Activated T-helper 2 cell treated with anti-CD3 and anti-CD28 coated beads, Interferon-gamma antibody, Interleukin-2, Interleukin-4, amounts not matched to agents 10 μg/mL and 5 μg/mL and 100 μg/mL, durations not matched to agents 14 hours and 24 hours and 36 hours (primary cell): Measurements from ENCODE around the gene AK5. TPM values are rescaled to one million over a fixed set of nuclear protein-coding genes. Genes with fewer than 3 reads are reported as not detected.
"Not testable (repeated sequence)": the region's sequence is repeated elsewhere in the genome, so short reads cannot be mapped to it uniquely, and the experiment has no call there.

Source experiments
- DNase-seq: peaks from one replicate; pipeline ENCODE4 v3.0.0; 2021; ENCODE audit warnings: low spot score
- H3K27ac Mint-ChIP-seq: one replicate; pipeline ENCODE4 v1.8.0; 2021; ENCODE audit warnings: mixed read lengths
- H3K27me3 Mint-ChIP-seq: one replicate; pipeline ENCODE4 v1.8.0; 2021; ENCODE audit warnings: low read depth, mixed read lengths
- H3K36me3 Mint-ChIP-seq: one replicate; pipeline ENCODE4 v1.8.0; 2021; ENCODE audit warnings: low read depth, mixed read lengths
- H3K4me1 Mint-ChIP-seq: one replicate; pipeline ENCODE4 v1.8.0; 2021; ENCODE audit warnings: low read depth, mixed read lengths
- H3K4me3 Mint-ChIP-seq: one replicate; pipeline ENCODE4 v1.8.0; 2021; ENCODE audit warnings: low read depth, mild to moderate bottlenecking, moderate library complexity, mixed read lengths
- H3K9me3 Mint-ChIP-seq: one replicate; pipeline ENCODE4 v1.8.0; 2021; ENCODE audit warnings: mixed read lengths
- intact Hi-C: fragments of 100-400 bp; cut with micrococcal nuclease; formaldehyde crosslinking; loops from one replicate; pipeline ENCODE4 v1.15.1; 2023
- total RNA-seq: library from RNA; stranded (reverse); gene quantifications from 2 replicates; pipeline ENCODE4 v1.2.3, GENCODE V29; 2022

Gene AK5
- total RNA-seq, 1 donor from 2014 or later = not detected

DNA sequence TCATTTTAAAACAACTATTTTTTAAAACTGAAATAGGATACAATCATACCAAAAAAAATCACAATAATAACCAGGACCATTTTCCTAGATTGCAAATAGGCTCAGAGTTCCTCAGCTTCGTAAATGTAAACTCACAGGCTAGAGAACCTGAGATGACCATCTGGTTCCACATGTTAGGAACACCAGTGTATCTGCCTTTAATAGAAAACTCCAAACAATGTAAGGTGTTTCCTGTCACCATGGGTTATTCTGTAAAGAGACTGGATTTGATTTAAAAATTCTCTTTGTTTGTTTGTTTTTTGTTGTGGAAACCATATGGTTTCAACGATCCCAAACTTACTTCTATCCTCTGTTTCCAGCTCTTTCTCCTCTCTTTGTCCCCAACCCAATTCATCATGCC lies 203.1 kb downstream of the AK5 start:
- no peak for DNase-seq
- Mint-ChIP-seq H3K4me1 (no peaks in the 10 kb centered on the region), H3K27ac (no peak overlapping the region), H3K27me3 (no peaks in the 10 kb centered on the region), H3K9me3 (no peaks in the 10 kb centered on the region), H3K36me3 (no peaks in the 10 kb centered on the region), H3K4me3 (no peak overlapping the region)
- intact Hi-C loops = no loop called here

DNA sequence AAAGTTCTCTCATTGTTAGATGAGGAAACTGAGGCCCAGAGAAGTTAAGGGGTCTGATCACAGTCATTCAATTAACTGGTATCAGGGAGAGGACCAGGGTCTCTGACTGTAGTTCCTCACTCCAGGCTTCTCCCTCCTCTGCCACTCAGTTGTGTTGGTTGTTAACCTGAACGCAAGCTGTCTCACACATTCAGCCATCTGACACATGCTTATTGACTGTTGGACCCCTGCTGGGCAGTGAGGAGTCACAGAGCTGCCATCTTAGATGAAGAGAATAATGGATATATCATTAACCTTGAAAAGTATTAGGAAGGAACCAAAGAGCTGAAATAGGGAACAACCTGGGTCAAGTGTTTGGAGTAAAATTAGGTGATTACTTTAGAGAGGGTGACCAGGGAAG lies 205.8 kb downstream of the AK5 start:
- H3K4me3 Mint-ChIP-seq = no peak overlapping the region
- no peaks in the 10 kb centered on the region for H3K4me1 Mint-ChIP-seq
- H3K9me3 Mint-ChIP-seq = no peaks in the 10 kb centered on the region
- no peak overlapping the region for H3K27ac Mint-ChIP-seq
- intact Hi-C loops = no loop called here
- H3K27me3 Mint-ChIP-seq = no peaks in the 10 kb centered on the region
- no peak for DNase-seq
- no peaks in the 10 kb centered on the region for H3K36me3 Mint-ChIP-seq

DNA sequence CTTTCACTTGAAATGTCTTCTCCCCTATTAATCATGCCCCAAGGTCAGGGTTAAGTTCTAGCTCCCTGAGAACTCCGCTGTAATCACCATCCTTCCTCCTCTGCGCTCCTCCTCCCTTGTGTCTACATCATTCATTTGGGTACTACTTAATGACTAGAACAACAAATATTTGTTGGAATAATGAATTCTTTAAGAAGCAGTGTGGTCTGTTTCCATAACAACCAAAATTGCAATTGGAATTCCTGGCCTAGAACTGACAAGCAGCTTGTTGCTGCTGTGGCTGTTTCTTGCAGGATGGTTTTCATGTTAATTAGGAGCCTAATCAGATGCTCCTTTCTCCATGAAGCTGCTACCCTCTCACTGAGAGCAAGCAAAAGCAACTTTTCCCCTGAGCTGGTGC lies 208.1 kb downstream of the AK5 start:
- Mint-ChIP-seq H3K27ac (no peak overlapping the region), H3K36me3 (no peaks in the 10 kb centered on the region), H3K4me1 (no peaks in the 10 kb centered on the region), H3K27me3 (no peaks in the 10 kb centered on the region), H3K9me3 (no peaks in the 10 kb centered on the region), H3K4me3 (no peak overlapping the region)
- no peak for DNase-seq
- intact Hi-C loops = no loop called here

DNA sequence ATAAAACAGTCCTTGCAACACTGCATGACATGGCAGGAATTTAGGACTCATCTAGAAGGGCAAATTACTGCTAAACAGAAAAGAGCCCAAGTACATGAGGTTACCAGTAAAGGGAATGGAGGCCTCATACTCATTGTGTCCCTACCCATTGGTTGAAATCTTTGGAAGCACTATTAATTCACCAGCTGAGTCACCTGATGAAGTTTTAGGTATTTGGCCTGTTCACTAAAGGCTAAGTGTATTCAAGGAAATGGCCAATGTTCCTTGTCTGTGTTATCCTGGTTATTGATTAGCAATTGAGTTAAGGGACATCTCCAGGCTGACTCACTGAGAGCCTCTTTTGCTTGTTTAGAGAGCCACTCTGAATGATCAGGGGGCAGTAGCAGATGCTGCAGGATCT lies 212.2 kb downstream of the AK5 start:
- no peaks in the 10 kb centered on the region for H3K9me3 Mint-ChIP-seq
- intact Hi-C loops = no loop called here
- no peak overlapping the region for H3K4me3 Mint-ChIP-seq
- H3K4me1 Mint-ChIP-seq = no peaks in the 10 kb centered on the region
- H3K36me3 Mint-ChIP-seq = no peaks in the 10 kb centered on the region
- no peak for DNase-seq
- no peak overlapping the region for H3K27ac Mint-ChIP-seq
- no peaks in the 10 kb centered on the region for H3K27me3 Mint-ChIP-seq

DNA sequence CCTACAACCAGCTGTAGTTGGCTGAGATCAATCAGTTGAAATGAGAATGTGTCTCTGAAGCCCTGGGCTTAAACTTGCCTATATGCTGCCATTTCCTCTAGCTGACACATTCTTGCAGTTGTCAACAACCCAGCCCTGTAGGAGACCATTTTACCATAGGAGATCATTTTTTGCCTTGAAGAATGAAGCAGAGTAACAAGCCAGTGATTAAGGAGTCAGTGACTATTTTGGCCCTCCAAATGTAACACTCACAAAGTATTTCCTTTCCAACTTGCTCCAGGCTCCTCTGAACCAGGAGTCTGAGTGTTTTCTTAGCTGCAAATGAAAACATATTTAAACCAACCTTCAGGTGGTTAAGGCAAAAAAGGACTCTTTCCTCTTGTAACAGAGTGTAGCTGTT lies 217.1 kb downstream of the AK5 start:
- no peak for DNase-seq
- Mint-ChIP-seq H3K9me3 (no peaks in the 10 kb centered on the region), H3K4me3 (no peak overlapping the region), H3K36me3 (no peaks in the 10 kb centered on the region), H3K27ac (no peak overlapping the region), H3K27me3 (no peaks in the 10 kb centered on the region), H3K4me1 (no peaks in the 10 kb centered on the region)
- intact Hi-C loops = no loop called here

DNA sequence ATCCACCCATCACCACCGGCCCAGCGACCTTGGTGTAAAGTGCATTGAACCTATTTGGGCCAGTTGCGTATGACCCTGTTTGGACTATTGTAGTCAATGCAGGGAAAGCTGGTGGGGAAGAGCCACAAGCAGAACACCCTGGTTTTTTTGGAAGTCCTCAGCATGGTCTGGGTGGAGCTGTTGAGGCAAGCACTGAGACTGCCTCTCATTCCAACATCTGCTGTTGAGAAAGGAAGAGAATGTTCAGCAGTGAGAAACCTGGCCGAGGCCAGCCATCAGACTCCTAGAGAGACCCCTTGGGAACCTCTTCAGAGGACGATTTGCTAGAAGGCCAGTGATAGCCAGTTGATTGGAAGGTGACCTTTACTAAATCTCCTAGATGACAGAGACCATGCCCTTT lies 217.6 kb downstream of the AK5 start:
- Mint-ChIP-seq H3K4me1 (no peaks in the 10 kb centered on the region), H3K27me3 (no peaks in the 10 kb centered on the region), H3K36me3 (no peaks in the 10 kb centered on the region), H3K27ac (no peak overlapping the region), H3K4me3 (no peak overlapping the region), H3K9me3 (no peaks in the 10 kb centered on the region)
- intact Hi-C loops = no loop called here
- DNase-seq = no peak

DNA sequence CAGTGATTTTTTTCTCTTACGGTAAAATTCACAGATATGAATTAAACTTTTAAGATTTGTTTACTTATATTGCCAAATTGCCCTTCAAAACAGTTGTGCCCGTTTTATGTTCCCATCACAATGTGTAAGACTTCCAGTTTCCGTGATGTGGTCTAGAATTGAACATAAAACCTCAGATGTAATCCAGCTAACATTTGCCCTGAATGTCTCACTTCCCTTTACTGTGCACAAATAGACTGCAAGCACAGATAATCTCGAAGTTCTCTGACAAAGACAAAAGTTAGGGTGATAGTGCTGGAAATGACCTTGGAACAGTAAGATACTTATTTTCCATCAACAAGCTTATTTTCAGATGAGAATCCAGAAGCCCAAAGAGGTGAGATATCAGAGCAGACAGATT lies 223.2 kb downstream of the AK5 start:
- DNase-seq = no peak
- H3K36me3 Mint-ChIP-seq = no peaks in the 10 kb centered on the region
- intact Hi-C loops = no loop called here
- no peak overlapping the region for H3K4me3 Mint-ChIP-seq
- peaks cover 3% of the 10 kb centered on the region for H3K4me1 Mint-ChIP-seq
- H3K27ac Mint-ChIP-seq = no peak overlapping the region
- no peaks in the 10 kb centered on the region for H3K9me3 Mint-ChIP-seq
- no peaks in the 10 kb centered on the region for H3K27me3 Mint-ChIP-seq

DNA sequence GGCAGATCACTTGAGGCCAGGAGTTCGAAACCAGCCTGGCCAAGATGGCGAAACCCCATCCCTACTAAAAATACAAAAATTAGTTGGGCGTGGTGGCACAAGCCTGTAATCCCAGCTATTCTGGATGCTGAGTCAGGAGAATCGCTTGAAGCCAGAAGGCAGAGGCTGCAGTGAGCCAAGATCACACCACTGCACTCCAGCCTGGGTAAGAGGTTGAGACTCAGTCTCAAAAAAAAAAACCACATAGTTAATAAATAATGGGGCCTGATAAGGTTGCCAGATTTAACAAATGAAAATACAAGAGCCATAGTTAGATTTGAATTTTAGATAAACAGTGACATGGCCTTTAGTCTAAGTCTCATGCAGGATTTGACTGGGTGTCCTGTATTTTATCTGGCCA lies 225.0 kb downstream of the AK5 start:
- Mint-ChIP-seq H3K4me3 (no peak overlapping the region), H3K27ac (no peak overlapping the region), H3K36me3 (no peaks in the 10 kb centered on the region), H3K9me3 (no peaks in the 10 kb centered on the region), H3K4me1 (peaks cover 3% of the 10 kb centered on the region), H3K27me3 (no peaks in the 10 kb centered on the region)
- no peak for DNase-seq
- intact Hi-C loops = no loop called here

DNA sequence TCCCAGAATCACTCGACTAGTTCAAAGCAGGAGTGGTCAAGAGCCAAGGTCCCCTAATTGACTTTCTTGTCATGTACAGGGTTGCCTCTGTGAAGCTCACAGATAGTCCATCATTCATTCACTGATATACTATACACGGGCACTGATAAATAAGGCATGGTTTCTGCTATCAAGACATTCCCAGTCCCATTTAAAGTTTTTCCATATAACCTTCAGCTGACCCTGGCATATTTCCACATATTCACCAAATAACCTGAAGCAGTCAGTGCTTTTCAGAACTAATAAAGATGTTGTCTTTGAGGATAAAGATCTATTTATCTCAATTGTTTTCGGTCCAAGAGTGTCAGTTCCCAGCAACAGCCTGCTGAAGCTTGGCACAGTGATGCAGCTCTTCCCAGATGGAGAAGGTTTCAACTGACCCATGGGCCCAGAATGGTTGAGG lies 227.3 kb downstream of the AK5 start:
- Mint-ChIP-seq H3K4me3 (no peak overlapping the region), H3K27ac (no peak overlapping the region), H3K4me1 (peaks cover 3% of the 10 kb centered on the region), H3K9me3 (no peaks in the 10 kb centered on the region), H3K27me3 (no peaks in the 10 kb centered on the region), H3K36me3 (no peaks in the 10 kb centered on the region)
- intact Hi-C loops = no loop called here
- no peak for DNase-seq

DNA sequence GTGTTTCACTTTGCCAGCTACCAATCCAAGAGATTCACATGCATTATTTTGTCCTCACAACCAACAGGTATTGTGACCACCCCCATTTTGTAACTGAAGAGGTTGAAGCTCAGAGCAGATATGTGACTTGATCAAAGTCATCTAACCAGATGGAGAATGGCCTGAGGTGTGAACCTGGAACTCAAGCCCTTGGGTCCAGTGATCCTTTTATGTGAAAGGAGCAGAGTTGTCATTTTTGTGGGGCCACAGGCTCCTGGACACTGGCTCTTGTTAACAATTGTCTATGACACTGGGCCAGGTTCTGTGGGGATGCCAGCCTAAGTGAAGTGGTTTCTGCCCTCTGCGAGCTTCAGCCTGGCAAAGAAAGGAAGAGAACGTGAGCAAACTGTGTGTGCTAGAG lies 228.1 kb downstream of the AK5 start:
- Mint-ChIP-seq H3K36me3 (no peaks in the 10 kb centered on the region), H3K9me3 (no peaks in the 10 kb centered on the region), H3K27me3 (no peaks in the 10 kb centered on the region), H3K4me3 (no peak overlapping the region), H3K27ac (no peak overlapping the region), H3K4me1 (peaks cover 3% of the 10 kb centered on the region)
- intact Hi-C loops = no loop called here
- no peak for DNase-seq

DNA sequence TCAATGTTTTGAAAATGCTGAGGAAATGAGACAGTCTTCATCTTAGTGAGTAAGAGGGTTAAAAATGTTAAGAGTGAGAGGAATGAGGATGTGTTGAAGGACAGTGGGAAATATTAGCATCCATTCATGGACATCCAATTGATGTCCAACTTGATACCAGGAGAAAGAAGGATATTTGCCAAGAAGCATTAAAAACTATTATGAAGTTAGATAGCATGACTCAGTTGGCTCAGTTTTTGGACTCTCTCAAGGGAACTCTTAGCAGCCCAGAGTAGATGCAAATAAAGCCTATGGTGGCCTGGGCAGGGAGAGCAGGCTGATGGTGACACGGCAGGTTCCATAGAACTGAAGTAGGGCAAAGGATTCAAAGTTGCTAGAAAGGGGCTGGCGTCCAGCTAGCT lies 229.6 kb downstream of the AK5 start:
- no peak for DNase-seq
- Mint-ChIP-seq H3K27me3 (no peaks in the 10 kb centered on the region), H3K9me3 (no peaks in the 10 kb centered on the region), H3K27ac (no peak overlapping the region), H3K4me1 (no peaks in the 10 kb centered on the region), H3K36me3 (no peaks in the 10 kb centered on the region), H3K4me3 (no peak overlapping the region)
- intact Hi-C loops = no loop called here

DNA sequence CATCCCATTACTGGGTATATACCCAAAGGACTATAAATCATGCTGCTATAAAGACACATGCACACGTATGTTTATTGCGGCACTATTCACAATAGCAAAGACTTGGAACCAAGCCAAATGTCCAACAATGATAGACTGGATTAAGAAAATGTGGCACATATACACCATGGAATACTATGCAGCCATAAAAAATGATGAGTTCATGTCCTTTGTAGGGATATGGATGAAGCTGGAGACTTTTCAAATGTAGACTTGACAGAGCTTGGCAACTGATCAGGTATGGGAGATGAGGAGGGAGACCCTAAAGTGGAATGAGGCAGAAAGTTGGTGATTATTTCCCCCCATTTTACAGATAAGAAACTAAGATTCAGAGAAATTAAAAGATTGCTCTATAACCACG lies 230.8 kb downstream of the AK5 start:
- H3K4me3 Mint-ChIP-seq, DNase-seq, intact Hi-C loops, H3K27me3 Mint-ChIP-seq, H3K9me3 Mint-ChIP-seq, H3K27ac Mint-ChIP-seq, H3K36me3 Mint-ChIP-seq, H3K4me1 Mint-ChIP-seq: not testable (repeated sequence)

DNA sequence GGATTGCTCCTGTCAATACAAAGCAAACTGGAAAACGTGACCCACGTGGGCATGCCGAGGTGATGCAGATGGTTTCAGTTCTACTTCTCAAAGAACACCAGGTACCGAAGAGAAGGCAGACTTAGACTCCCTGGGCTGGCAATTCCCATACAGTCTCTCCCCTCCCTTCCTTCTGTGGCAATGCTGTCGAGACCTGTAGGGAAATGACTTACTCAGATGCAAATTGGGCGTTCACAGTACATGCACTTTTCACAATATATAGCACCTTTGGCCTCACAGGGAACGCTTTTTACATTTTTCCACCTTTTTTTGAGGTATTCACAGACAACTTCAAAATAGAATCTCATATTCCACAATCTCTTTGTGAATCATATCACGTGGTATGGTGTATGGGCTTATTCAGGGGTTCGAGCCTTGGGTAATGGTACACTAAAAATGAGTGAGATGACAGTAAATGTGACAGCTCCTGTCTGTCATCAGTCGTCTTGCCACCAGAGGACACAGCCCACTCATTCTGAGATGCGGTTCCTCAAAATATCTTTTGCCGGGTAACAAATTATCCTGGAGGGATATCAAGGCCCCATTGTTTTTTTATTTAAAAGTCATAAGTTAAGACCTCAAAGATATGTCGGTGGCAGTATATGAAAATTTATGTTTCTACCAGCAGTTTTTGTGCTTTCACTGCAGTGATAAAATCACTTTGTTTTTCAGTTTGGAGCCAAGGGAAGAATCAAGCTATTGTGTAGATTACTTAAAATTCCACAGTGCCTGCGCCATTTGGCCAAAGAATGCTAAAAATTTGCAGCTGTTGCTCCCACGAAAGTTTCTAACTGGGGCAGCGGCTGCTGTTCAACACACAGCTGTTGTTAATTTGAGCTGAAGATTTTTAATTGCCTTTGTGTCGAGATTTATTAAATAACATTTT lies 232.3 kb downstream of the AK5 start:
- Mint-ChIP-seq H3K4me3 (no peak overlapping the region), H3K4me1 (no peaks in the 10 kb centered on the region), H3K9me3 (no peaks in the 10 kb centered on the region), H3K27me3 (no peaks in the 10 kb centered on the region), H3K36me3 (no peaks in the 10 kb centered on the region), H3K27ac (no peak overlapping the region)
- no peak for DNase-seq
- intact Hi-C loops = no loop called here
